B cell (primary cell): ENCODE data around the gene CSAG3. TPM values are rescaled to one million over a fixed set of nuclear protein-coding genes. Genes with fewer than 3 reads are reported as not detected.
"Not testable (repeated sequence)": the region's sequence is repeated elsewhere in the genome, so short reads cannot be mapped to it uniquely, and the experiment has no call there.

Source experiments
- ATAC-seq: fragments of 200-7000 bp; cut with Tn5 transposase; one replicate; pipeline ENCODE4 v1.10.0; 2021; ENCODE audit warnings: low read depth, mild to moderate bottlenecking, moderate number of reproducible peaks, moderate library complexity
- CTCF ChIA-PET: fragments of 350-600 bp; sonication (Branson Sonifier 250); formaldehyde crosslinking; loops from one replicate; lab custom pipeline; 2021; ENCODE audit warnings: antibody characterized with exemption, inconsistent platforms; lab: Charles Lee
- POLR2A ChIA-PET: fragments of 350-600 bp; sonication (Branson Sonifier 250); formaldehyde crosslinking; loops from one replicate; lab custom pipeline; 2021; ENCODE audit warnings: antibody characterized with exemption; lab: Charles Lee
- DNase-seq: peaks from one replicate; pipeline ENCODE4 v3.0.0; 2013
- H2AFZ ChIP-seq: 2 replicates; pipeline ENCODE4 v1.6.1; 2012; ENCODE audit warnings: mild to moderate bottlenecking, low read depth, low read length; ENCODE audit not compliant: insufficient read depth, poor library complexity, severe bottlenecking
- H3K27ac ChIP-seq, 2 donors: 1 replicate in 1 of 2; 2 replicates in 1 of 2; pipeline ENCODE4 v1.5.1; 2012 to 2013; ENCODE audit warnings: low read length in 2 of 2, mild to moderate bottlenecking in 2 of 2, moderate library complexity in 1 of 2
- H3K27me3 ChIP-seq, 4 experiments: fragments of 200-600 bp in 1 of 4; sonication (generic) in 1 of 4; replicated peaks in 1 of 4; 1 replicate in 2 of 4; 2 replicates in 2 of 4; pipeline versions ENCODE4 v1.6.1 to v1.7.0; 2013 to 2016; ENCODE audit warnings: low read length in 3 of 4, mild to moderate bottlenecking in 2 of 4, mixed read lengths in 1 of 4, moderate library complexity in 1 of 4; ENCODE audit not compliant: insufficient read depth in 4 of 4, control insufficient read depth in 3 of 4; ENCODE audit errors: control extremely low read depth in 1 of 4
- H3K36me3 ChIP-seq, 2 experiments: replicated peaks in 1 of 2; 1 replicate in 1 of 2; 2 replicates in 1 of 2; pipeline versions ENCODE4 v1.6.1 to v1.7.1; 2013; ENCODE audit warnings: low read length in 1 of 2; ENCODE audit not compliant: insufficient read depth in 2 of 2, control insufficient read depth in 1 of 2; ENCODE audit errors: control extremely low read depth in 1 of 2, extremely low read depth in 1 of 2
- H3K4me1 ChIP-seq, 2 donors: fragments of 200-600 bp in 1 of 2; sonication (generic) in 1 of 2; 1 replicate in 1 of 2; 2 replicates in 1 of 2; pipeline versions ENCODE4 v1.5.1 to v1.6.1; 2013 to 2017; ENCODE audit warnings: low read length in 2 of 2; ENCODE audit not compliant: control insufficient read depth in 2 of 2, insufficient read depth in 2 of 2
- H3K4me2 ChIP-seq: replicated peaks from 2 replicates; pipeline ENCODE3; 2012; ENCODE audit warnings: mild to moderate bottlenecking, low read depth, low read length; ENCODE audit not compliant: poor library complexity, severe bottlenecking
- H3K4me3 ChIP-seq, 5 experiments: fragments of 200-600 bp in 1 of 5; sonication (generic) in 1 of 5; 1 replicate in 3 of 5; 2 replicates in 2 of 5; pipeline versions ENCODE4 v1.5.1 to v1.7.0; 2011 to 2016; ENCODE audit warnings: low read length in 4 of 5, mild to moderate bottlenecking in 4 of 5, low read depth in 2 of 5, control low read depth in 1 of 5, moderate library complexity in 1 of 5; ENCODE audit not compliant: insufficient read depth in 1 of 5; ENCODE audit errors: control extremely low read depth in 1 of 5, extremely low read depth in 1 of 5
- H3K79me2 ChIP-seq: fragments of 200-600 bp; sonication (generic); one replicate; pipeline ENCODE4 v1.6.0; 2016; ENCODE audit warnings: low read length; ENCODE audit not compliant: control insufficient read depth, insufficient read depth
- H3K9ac ChIP-seq: fragments of 200-600 bp; sonication (generic); 2 replicates; pipeline ENCODE4 v1.6.1; 2017; ENCODE audit warnings: mild to moderate bottlenecking, low read length, moderate library complexity
- H3K9me3 ChIP-seq, 3 donors: one replicate each; pipeline versions ENCODE4 v1.6.1 to v1.7.1; 2013; ENCODE audit warnings: low read length in 2 of 3; ENCODE audit not compliant: control insufficient read depth in 2 of 3, insufficient read depth in 1 of 3; ENCODE audit errors: control extremely low read depth in 1 of 3
- H4K20me1 ChIP-seq: 2 replicates; pipeline ENCODE4 v1.6.0; 2012; ENCODE audit warnings: mild to moderate bottlenecking, low read length; ENCODE audit not compliant: insufficient read depth, control insufficient read depth, poor library complexity, severe bottlenecking
- H3K27ac Mint-ChIP-seq: one replicate; pipeline ENCODE4 v1.8.0; 2021; ENCODE audit warnings: mixed read lengths
- H3K27me3 Mint-ChIP-seq: one replicate; pipeline ENCODE4 v1.8.0; 2021; ENCODE audit warnings: mixed read lengths
- H3K4me1 Mint-ChIP-seq: one replicate; pipeline ENCODE4 v1.8.0; 2021; ENCODE audit warnings: mixed read lengths
- H3K4me3 Mint-ChIP-seq: one replicate; pipeline ENCODE4 v1.8.0; 2021; ENCODE audit warnings: mixed read lengths
- H3K9me3 Mint-ChIP-seq: one replicate; pipeline ENCODE4 v1.8.0; 2022; ENCODE audit warnings: mixed read lengths; ENCODE audit not compliant: insufficient read depth
- CTCF ChIP-seq: fragments of 200-600 bp; IDR thresholded peaks from one replicate; pipeline ENCODE4 v1.8.0; 2022; ENCODE audit warnings: antibody characterized with exemption, mild to moderate bottlenecking
- EZH2 ChIP-seq: IDR thresholded peaks from 2 replicates; pipeline ENCODE4 v1.6.1; 2012; ENCODE audit warnings: borderline replicate concordance, low read depth, mild to moderate bottlenecking, moderate library complexity, low read length; ENCODE audit not compliant: insufficient read depth, poor library complexity, severe bottlenecking
- WGBS: methylation state at CpG from one replicate; pipeline ENCODE4 v1.1.5; 2013; ENCODE audit warnings: missing lambda C conversion rate; ENCODE audit not compliant: insufficient coverage; 5-methylcytosine and 5-hydroxymethylcytosine counted together
- intact Hi-C: fragments of 100-400 bp; cut with micrococcal nuclease; formaldehyde crosslinking; loops from one replicate; pipeline ENCODE4 v1.10.0; 2022
- polyA plus RNA-seq: library from polyadenylated mRNA; depleted of rRNA; stranded (reverse); fragments of >200 nt; gene quantifications from 2 replicates; pipeline ENCODE4 v1.2.3, GENCODE V29; 2012
- total RNA-seq, 2 donors: library from RNA; stranded (reverse); fragments of 120-200 nt in 1 of 2; gene quantifications; 1 replicate in 1 of 2; 2 replicates in 1 of 2; pipeline versions ENCODE4 v1.2.3 to v1.2.4, GENCODE V29; 2013 to 2022

The CSAG3 gene
- total and polyA plus RNA-seq, 2 donors (not counting 1 experiment from before 2014, with no cell fraction given) = not detected

DNA sequence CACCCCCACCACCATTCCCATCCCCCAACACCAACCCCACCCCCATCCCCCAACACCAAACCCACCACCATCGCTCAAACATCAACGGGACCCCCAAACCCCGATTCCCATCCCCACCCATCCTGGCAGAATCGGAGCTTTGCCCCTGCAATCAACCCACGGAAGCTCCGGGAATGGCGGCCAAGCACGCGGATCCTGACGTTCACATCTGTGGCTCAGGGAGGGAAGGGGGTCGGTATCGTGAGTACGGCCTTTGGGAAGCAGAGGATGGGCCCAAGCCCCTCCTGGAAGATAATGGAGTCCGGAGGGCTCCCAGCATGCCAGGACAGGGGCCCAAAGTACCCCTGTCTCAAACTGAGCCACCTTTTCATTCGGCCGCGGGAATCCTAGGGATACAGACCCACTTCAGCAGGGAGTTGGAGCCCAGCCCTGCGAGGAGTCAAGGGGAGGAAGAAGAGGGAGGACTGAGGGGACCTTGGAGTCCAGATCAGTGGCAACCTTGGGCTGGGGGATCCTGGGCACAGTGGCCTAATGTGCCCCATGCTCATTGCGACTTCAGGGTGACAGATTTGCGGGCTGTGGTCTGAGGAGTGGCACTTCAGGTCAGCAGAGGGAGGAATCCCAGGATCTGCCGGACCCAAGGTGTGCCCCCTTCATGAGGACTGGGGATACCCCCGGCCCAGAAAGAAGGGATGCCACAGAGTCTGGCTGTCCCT, 24.7 kb upstream of the CSAG3 start:
- H2AFZ ChIP-seq, H3K9me3 Mint-ChIP-seq, H3K9ac ChIP-seq, ATAC-seq, H3K27me3 ChIP-seq, H3K4me1 Mint-ChIP-seq, DNase-seq, H3K27ac Mint-ChIP-seq, intact Hi-C loops, H3K9me3 ChIP-seq, H3K79me2 ChIP-seq, H3K4me2 ChIP-seq, H3K4me1 ChIP-seq, H3K36me3 ChIP-seq, H4K20me1 ChIP-seq, CTCF ChIA-PET, H3K27me3 Mint-ChIP-seq, H3K27ac ChIP-seq, H3K4me3 Mint-ChIP-seq, H3K4me3 ChIP-seq, POLR2A ChIA-PET: not testable (repeated sequence)
- 100% methylated on average over 2 of the region's 22 CpGs for WGBS

GRCh38 chrX:152735101-152735500, 23.9 kb upstream of the CSAG3 start:
- Mint-ChIP-seq H3K9me3 (no peaks in the 10 kb centered on the region), H3K4me3 (no peak overlapping the region), H3K27me3 (no peaks in the 10 kb centered on the region), H3K27ac (no peak overlapping the region), H3K4me1 (no peaks in the 10 kb centered on the region)
- WGBS = no CpG with 5 or more reads among the region's 2 CpGs
- CTCF ChIA-PET = no interaction called here
- no peak for ATAC-seq
- no peaks in the 10 kb centered on the region for H3K36me3 ChIP-seq
- H4K20me1 ChIP-seq = no peaks in the 10 kb centered on the region
- H3K4me2 ChIP-seq = no peak overlapping the region
- H3K27me3 ChIP-seq = no peaks in the 10 kb centered on the region
- no peaks in the 10 kb centered on the region for H3K79me2 ChIP-seq
- H3K4me1 ChIP-seq = no peaks in the 10 kb centered on the region
- H3K4me3 ChIP-seq = no peak overlapping the region
- TF ChIP-seq EZH2 (no peak), CTCF (no peak)
- no peak overlapping the region for H2AFZ ChIP-seq
- POLR2A ChIA-PET = no interaction called here
- no peak overlapping the region for H3K27ac ChIP-seq
- no peaks in the 10 kb centered on the region for H3K9me3 ChIP-seq
- intact Hi-C loops = no loop called here
- no peak overlapping the region for H3K9ac ChIP-seq
- DNase-seq = no peak
